SK-N-MC (cell line): ENCODE results near the gene CREB5.

ENCODE experiments used
- EZH2 ChIP-seq: fragments of 200-600 bp; sonication (generic); IDR thresholded peaks from one replicate; pipeline ENCODE4 v1.6.1; 2017; ENCODE audit warnings: antibody characterized with exemption
- FOXP2 ChIP-seq: optimal IDR thresholded peaks from 2 replicates; pipeline ENCODE3; 2011; ENCODE audit warnings: mild to moderate bottlenecking, moderate library complexity; ENCODE audit not compliant: insufficient read depth; ENCODE audit errors: extremely low read length, control extremely low read depth
- POLR2AphosphoS5 ChIP-seq: IDR thresholded peaks from 2 replicates; pipeline ENCODE4 v1.6.1; 2012; ENCODE audit warnings: mild to moderate bottlenecking, low read depth, low read length, borderline replicate concordance

DNA sequence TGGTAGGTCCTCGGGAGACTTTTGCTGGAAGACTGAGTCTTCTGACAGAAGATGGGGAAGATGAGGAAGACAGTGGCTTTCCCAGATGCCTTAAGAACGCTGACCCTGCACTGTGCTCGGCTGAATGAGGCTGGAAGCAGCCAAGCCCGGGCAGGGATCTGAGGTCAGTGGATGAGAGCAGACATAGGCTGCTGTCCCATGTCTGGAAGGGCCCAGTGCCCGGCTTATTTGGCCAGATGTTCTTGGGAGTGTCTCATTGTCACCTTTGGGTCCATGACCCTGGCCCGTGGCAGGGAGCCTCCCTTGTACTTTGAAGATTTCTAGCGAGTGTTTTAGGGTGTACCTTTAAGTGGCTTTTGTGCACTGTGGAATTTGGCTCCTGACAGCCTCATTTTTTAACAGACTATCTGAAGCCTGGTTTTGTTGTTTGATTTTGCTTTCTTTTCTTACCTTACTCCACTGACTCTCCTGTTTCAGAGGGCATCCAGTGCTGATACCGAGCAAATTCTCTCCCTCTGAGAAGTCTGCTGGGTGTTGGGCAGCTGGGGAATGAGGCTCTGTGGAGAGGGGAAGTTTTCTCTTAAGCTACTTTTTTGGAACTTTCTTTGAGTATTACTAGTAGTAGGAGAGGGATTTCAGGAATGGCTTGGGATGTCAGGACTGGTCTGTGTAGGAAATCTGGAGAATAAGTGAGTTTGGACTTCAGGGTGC lies 61.4 kb downstream of the CREB5 start:
- TF ChIP-seq POLR2AphosphoS5, result no peak
- TF ChIP-seq FOXP2, result no peak
- TF ChIP-seq EZH2, result no peak
